Measurements from ENCODE around the gene ST6GALNAC2.
A peak's percentile ranks its signal among the peaks of the same experiment; 100 is the strongest.
"Not testable (repeated sequence)": the region's sequence is repeated elsewhere in the genome, so short reads cannot be mapped to it uniquely, and the experiment has no call there.

Gene ST6GALNAC2

DNA sequence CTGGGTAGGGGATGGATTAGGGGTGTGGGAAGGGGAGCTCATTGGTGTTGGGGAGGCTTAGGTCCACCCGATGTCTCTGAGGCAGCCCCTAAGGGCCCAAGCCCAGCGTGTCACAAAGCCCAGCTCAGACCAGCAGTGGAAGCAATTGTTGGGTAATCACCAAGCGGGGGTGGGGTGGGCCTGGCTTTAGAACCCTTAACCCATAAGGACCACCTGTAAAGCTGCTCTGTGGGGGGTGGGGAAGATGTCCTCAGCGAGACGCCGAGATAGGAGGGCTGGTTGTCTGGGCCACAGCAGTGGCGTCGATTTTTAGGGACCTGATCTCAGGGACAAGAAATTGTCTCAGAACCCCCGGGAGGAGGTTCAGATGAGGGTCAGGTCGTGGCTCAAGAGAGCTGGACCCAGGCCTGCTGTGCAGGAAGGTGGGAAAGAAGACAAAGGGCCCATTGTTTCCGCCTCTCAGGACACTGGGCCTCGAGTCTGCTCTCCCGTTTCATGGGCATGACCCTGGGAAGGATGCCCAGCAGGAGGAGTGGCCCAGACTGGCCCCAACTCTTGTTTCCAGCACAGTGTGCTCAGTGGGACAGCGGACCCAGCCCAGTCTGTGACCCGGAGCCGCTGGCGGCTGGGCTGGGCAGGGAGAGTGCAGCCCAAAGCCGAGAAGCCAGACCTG, 15.9 kb downstream of the ST6GALNAC2 start:
- no peak for DNase-seq

DNA sequence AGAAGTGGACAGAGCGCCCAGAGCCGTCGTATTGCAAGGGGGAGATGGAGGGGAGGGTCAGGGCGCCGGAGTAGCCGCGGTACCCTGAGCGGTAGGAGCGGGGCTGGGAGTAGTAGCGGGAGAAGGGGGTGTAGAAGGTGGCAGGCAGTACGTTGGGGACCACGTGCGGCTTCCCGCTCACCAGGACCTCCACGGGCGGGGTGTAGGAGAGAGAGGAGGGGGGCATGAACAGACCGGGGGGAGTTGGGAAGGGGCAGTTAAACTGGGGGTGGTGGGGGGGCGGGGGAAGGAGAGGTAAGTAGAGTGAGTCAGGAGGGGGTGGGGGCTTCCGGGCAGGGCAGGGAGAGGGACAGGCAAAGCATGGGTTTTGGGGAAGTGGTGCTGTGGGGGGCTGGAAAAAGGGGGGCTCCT, 16.8 kb downstream of the ST6GALNAC2 start:
- DNase-seq, result no peak

- DNase-seq, result peak in 1 of 2 donors; percentile 15
Measured at GRCh38 chr17:76567634-76568432, 17.8 kb downstream of the ST6GALNAC2 start.

DNA sequence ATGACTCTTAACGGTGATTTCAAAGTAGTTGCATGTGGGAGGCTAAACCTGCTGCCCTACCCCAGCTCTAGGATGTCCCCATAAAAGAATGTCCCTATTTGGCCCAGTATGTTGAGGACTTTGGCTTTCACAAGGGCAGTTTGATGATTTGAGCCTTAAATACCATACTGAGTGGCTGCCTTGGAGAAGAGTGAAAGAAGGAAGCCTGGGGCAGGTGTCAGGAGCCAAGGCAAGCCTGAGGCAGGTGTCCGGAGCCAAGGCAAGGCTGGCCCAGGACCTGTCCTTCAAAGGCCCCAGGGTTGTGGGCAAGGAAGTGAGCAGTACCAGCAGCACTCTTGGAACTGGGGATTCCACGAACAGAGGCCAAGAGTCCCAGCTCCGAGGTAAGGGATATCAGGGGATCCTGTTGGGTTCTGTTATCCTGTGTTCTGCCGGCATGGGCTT, 18.6 kb downstream of the ST6GALNAC2 start:
- no peak for DNase-seq

DNA sequence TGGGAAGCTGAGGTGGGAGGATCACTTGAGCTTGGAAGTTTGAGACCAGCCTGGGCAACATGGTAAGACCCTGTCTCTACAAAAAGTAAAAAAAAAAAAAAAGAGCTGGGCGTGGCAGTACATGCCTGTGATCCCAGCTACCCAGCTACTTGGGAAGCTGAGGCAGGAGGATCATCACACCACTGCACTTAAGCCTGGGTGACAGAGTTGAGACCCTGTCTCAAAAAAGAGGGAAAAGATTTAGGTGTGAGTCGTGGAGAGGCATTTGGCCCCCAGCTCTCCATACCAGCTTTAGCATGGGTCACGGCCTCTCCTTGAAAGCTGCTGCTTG, 19.1 kb downstream of the ST6GALNAC2 start:
- no peak for DNase-seq

DNA sequence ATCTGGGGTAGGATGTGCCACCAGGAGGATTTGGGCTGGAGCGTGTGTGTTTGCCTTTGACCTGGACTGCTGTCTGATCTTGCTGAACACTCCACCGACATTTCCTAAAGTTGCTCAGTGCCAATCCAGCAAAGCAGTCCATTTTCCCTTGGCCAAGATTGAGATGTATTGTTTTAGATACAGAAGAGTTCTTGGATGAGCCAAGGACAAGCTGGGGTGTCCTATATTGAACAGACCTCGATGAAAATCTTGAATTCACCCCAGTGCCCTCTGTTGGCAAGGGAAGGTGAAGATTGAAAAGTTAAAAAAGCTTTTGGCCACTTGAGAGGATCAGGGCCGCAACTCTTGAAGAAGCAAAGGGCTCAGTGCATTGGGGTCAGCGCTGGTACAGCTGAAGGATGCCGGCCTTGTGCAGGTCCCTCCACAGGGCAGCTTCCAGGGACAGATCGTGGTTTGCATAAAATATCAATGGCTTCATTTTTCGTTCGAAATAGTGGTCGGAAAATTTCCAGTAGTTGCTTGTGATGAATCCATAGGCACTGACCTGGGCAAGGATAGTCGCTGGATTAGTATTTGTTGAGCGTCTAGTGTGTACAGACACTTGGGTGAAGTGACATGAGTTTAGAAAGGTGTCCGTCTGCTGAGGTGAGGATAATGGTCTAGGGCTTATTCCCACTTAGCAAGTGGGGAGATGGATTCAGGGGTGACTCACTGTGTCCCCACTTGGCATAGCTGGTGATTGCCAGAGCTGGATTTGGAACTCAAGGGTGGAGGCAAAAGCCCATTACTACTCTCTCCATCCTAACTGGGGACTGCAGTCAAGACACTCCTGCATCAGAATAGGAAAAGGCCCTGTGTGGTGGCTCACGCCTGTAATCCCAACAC, 19.7 kb downstream of the ST6GALNAC2 start:
- no peak for DNase-seq

DNA sequence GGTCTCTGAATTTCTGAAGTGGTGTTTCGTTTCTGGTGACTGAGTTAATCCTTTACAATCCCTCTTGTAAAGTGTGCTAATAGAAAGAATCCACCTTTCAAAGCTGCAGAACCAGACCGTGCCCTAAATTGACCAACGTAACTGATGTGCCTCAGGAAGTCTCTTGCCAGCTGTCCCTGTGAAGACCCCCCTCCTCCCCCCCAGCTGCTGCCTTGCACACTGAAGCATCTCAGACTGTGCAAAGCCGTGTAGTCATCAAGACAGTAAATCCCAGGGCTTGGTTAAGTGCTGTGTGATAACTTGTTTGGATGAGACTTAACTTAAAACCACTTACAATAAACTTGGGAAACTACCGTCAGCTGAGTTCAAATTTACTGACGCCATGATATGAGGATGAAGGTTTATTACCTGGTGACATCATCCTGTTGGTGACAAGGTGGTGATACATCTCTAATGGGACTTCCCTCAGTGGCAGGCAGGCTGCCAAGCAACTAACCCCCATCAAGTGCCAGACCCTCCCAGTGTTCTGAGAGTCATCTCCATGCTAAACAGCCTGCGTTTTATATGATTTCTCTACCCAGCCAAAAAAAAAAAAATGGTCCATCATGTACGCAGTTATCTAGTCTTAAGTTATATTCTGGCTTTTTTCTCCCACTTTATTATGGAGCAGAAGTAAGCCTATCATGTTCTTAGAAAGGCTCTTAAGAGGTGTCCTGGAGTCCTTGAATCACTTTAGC, 20.5 kb downstream of the ST6GALNAC2 start:
- not testable (repeated sequence) for DNase-seq

GRCh38 chr17:76563359-76563758, 22.3 kb downstream of the ST6GALNAC2 start:
- peak in 1 of 2 donors; percentile 47 for DNase-seq

GRCh38 chr17:76562734-76563148, 22.9 kb downstream of the ST6GALNAC2 start:
- DNase-seq, result no peak

- no peak for DNase-seq
Measured at GRCh38 chr17:76561799-76562268, 23.8 kb downstream of the ST6GALNAC2 start.

DNA sequence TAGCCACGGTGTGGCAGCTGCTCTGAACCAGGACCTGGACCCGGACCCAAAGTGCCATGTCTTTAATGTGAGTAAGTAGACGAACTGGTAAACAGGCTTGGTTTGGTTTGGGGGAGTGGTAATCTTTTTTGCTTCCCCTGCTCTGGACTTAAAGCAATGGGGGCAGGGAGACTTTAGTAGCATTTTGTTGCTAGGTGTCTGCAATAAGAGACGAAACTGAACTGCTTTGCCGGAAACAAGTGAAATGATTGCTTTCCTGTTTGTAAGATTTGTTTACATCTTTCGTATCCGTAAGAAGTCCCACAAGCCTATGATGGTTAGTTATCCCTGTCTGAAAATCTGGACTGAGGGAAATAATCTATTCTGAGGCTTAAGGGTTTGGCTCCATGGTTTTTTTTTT, 24.3 kb downstream of the ST6GALNAC2 start:
- DNase-seq, result peak in 1 of 2 donors; percentile 77

GRCh38 chr17:76560877-76561221, 24.8 kb downstream of the ST6GALNAC2 start:
- DNase-seq, result peak in 1 of 2 donors; percentile 44

DNA sequence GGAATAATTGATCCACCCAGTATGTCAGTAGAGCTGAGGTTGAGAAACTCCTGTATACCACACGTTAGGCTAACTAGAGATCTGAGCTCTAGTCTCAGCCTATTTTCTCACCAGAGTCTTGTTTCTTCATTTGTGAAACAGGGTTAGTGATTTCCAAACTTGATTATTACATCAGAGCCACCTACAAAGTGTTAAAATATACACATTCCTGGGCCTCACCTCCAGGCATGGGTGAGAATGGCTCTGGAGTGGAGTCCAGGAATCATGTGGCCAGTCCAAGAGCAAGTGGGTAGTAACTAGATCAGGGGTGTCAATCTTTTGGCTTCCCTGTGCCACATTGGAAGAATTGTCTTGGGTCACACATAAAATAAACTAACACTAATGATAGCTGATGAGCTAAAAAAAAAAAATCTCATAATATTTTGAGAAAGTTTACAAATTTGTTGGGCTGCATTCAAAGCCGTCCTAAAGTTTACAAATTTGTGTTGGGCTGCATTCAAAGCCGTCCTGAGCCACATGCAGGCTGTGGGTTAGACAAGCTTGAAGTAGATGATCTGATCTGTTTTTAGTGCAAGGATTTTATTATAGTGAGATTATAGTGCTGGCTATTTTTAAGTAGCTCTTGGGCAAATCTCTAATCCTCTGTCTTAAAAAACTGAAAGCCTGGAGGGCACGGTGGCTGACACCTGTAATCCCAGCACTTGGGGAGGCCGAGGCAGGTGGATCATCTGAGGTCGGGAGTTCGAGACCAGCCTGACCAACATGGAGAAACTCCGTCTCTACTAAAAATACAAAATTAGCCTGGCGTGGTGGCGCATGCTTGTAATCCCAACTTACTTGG, 25.4 kb downstream of the ST6GALNAC2 start:
- DNase-seq, result no peak

- DNase-seq, result not testable (repeated sequence)
Measured at GRCh38 chr17:76559460-76559859, 26.2 kb downstream of the ST6GALNAC2 start.

GRCh38 chr17:76558198-76559095, 27.2 kb downstream of the ST6GALNAC2 start:
- DNase-seq, result peak in 1 of 2 donors; percentile 50

GRCh38 chr17:76557368-76558197, 28.1 kb downstream of the ST6GALNAC2 start:
- DNase-seq, result peak; percentile 95 to 97

- peak; percentile 55 to 74 for DNase-seq
Measured at GRCh38 chr17:76556765-76557367, 28.8 kb downstream of the ST6GALNAC2 start.

- no peak for DNase-seq
Measured at GRCh38 chr17:76554131-76554530, 31.5 kb downstream of the ST6GALNAC2 start.

Data from CD4-positive, alpha-beta T cell treated with Interferon alpha-2 for 1 hour (primary cell).